Erythroblast (primary cell): ENCODE measurements around the gene TEPSIN.

Experiments
- GATA1 ChIP-seq: IDR thresholded peaks from 2 replicates; pipeline ENCODE4 v1.6.1; 2011; ENCODE audit warnings: low read depth, mild to moderate bottlenecking, control low read depth, low read length, moderate library complexity
- POLR2A ChIP-seq: IDR thresholded peaks from 2 replicates; pipeline ENCODE4 v1.6.1; 2011; ENCODE audit warnings: mild to moderate bottlenecking, low read length

DNA sequence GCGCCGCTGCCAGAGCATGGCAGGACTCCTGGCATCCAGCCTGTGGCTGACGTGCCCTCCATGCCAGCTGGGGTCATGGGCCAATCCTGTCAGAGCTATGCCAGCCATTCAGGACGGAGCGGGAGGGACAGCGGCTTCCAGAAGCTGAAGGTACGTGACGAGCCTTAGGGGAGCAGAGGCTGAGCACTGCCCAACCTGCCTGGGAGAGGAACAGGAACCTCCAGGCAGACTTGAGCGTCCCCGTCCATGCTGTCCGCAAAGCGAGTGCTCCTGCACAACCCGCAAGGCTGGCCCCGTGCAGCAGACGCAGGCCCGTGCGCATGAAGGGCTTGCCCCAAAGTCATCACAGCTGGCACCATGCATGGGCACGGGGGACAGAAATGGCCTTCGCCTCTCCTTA, 21.8 kb upstream of the TEPSIN start:
- TF ChIP-seq POLR2A (no peak), GATA1 (no peak)
